T-helper 2 cell (primary cell): ENCODE measurements around the gene ZNF469.
"Not testable (repeated sequence)": the region's sequence is repeated elsewhere in the genome, so short reads cannot be mapped to it uniquely, and the experiment has no call there.

ENCODE experiments used
- DNase-seq, 5 experiments: peaks; one replicate each; pipeline versions ENCODE4 v3.0.0 to v3.0.0-alpha.2; 2012 to 2022

The ZNF469 gene

GRCh38 chr16:88393034-88393433 lies 10.3 kb downstream of the ZNF469 start:
- DNase-seq = no peak

DNA sequence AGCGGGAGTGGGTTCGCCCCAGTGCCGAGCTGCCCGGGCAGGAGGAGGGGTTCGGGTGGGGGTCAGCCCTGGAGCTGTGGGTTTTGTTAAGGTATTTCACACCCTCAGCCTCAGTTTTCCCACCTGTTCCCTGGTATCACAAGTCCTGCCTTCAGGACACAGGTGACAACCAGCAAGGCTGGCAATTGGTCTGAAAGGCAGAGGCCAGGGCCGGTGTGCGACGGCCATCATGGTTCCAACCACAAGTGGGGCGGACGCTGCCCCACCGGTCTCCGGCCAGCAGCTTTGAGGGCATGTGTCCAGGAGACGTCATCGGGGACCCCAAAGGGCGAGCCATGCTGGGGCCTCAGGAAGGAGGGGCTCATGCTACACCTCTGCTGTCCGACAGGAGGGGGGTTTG lies 10.8 kb downstream of the ZNF469 start:
- no peak for DNase-seq

DNA sequence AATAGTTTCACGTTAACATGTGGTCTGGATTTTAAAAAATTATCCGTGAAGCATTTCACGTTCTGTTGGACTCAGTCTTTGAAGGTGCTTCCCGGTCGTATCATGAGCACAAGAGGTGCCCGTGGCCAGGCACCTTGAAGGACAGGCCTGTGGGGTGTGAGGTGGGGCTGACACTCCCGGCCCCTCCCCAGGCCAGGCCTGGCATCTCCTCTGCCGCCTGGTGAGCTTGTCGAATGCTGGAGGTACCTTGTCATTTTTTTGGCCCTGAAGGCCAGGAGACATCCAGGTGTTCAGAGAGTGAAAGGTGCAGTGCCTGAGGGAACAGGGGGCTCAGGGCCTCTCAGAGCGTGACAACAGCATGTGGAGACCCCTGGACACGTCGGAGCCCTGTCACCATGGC lies 11.7 kb downstream of the ZNF469 start:
- DNase-seq = no peak

DNA sequence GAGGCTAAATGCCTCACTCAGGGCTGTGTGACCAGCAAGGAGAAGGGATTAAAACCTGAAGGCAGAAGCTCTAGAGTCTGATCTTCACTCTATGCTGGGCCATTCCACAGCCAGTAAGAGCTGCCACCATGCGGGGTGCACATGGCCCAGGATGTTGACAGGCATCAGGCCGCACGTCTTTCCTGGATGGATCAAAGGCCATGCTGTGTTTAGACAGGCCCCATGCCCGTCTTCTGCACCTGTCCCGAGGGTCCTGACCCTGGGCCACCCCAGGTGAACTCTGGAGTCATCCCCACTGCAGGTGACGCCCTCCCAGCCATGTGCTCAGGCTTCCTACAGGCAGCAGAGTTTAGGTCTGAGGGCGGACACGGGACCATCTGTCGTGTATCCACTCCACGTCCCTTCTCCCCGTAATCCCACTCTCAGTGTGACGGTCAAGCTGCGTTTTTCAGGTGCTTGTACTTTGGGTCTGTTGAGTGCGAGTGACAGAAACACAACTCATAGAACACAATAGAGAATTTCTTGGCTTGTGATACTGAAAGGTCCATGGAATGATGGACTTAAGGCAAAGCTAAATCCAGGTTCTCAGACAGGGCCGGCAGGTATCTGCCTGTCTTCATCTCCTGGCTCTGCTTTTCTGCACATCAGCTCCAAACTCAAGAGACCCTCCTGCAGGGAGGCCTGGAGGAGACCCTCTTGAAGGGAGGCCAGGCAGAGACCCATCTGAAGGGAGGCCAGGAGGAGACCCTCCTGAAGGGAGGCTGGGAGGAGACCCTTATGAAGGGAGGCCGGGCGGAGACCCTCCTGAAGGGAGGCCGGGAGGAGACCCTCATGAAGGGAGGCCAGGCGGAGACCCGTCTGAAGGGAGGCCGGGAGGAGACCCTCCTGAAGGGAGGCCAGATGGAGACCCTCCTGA lies 13.2 kb downstream of the ZNF469 start:
- DNase-seq = no peak

DNA sequence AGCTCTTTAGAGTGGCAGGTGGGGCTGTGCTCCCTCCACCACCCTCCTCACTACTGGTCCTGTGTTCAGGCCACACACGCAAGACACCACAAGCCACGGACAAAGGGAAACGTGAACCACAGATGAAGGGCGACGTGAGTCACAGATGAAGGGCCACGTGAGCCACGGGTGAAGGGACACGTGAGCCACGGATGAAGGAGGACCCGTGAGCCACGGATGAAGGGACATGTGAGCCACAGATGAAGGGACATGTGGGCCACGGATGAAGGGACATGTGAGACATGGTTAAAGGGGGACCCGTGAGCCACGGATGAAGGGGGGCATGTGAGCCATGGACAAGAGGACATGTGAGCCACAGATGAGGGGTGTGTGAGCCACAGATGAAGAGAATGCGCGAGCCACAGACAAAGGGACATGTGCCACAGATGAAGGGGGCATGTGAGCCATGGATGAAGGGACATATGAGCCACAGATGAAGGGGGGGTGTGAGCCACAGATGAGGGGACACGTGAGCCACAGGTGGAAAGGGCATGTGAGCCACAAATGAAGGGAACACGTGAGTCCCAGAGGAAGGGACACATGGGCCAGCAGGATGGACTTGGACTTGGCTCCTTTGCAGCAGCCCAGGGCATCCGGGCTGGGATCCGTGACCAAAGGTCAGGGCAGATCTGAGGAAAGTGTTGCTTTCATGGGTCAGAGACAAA lies 15.6 kb downstream of the ZNF469 start:
- no peak for DNase-seq

- DNase-seq = no peak
These were observed 16.1 kb downstream of the ZNF469 start for GRCh38 chr16:88398874-88399178.

GRCh38 chr16:88400186-88400585 lies 17.4 kb downstream of the ZNF469 start:
- no peak for DNase-seq

DNA sequence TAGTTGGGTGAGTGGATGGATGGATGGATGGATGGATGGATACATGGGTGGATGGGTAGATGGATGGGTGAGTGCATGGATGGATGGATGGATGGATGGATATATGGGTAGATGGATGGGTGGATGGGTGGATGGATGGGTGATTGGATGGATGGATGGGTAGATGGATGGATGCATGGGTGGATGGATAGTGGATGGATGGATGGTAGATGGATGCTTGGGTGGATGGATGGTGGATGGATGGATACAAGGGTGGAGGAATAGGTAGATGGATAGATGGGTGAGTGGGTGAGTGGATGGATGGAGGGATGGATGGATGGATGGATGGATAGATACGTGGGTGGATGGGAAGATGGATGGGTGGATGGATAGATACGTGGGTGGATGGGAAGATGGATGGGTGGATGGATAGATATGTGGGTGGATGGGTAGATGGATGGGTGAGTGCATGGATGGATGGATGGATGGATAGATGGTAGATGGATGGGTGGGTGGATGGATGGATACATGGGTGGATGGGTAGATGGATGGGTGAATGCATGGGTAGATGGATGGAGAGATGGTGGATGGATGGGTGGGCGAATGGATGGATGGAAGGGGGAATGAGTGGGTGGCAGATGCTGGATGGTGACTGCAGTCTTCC lies 19.0 kb downstream of the ZNF469 start:
- DNase-seq = no peak

- DNase-seq = no peak
These were observed 19.9 kb downstream of the ZNF469 start for GRCh38 chr16:88402551-88403240.

DNA sequence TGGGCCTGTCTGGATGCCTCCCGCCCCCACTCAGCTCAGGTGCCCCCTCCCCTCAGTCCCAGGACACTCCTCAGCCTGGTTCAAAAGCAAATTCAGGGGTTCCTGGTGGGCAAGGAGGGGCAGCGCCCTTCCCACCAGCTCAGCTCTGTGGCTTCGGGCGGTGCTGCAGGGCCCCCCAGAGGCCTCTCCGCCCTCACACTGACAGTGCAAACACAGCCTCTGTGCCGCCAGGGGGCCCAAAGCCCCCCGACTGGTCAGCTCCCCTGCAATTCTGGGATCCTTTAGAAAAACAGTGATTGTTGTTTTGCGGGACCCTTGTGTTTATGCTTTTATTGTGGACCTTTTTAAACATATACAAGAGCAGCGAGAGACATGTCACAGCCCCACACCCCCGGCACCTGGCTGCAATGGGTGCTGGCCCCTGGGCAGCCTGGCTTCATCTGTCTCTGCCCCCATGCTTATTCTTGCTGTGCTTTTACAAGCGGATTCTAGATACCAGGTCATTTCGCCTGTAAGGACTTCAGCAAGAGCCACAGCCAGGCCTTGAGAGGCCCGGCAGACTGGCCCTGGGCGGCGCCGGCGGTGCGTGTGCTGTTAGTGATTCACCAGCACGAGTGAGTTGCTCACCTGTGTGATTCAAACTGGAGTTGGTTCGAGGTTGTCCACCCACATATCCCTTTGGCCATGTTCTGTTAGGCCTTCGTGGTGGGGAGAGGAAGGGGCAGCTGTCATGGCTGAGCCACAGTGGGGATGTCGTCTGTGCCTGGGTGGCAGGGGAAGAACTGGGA lies 21.2 kb downstream of the ZNF469 start:
- no peak for DNase-seq

GRCh38 chr16:88404769-88405168 lies 22.0 kb downstream of the ZNF469 start:
- DNase-seq = no peak

DNA sequence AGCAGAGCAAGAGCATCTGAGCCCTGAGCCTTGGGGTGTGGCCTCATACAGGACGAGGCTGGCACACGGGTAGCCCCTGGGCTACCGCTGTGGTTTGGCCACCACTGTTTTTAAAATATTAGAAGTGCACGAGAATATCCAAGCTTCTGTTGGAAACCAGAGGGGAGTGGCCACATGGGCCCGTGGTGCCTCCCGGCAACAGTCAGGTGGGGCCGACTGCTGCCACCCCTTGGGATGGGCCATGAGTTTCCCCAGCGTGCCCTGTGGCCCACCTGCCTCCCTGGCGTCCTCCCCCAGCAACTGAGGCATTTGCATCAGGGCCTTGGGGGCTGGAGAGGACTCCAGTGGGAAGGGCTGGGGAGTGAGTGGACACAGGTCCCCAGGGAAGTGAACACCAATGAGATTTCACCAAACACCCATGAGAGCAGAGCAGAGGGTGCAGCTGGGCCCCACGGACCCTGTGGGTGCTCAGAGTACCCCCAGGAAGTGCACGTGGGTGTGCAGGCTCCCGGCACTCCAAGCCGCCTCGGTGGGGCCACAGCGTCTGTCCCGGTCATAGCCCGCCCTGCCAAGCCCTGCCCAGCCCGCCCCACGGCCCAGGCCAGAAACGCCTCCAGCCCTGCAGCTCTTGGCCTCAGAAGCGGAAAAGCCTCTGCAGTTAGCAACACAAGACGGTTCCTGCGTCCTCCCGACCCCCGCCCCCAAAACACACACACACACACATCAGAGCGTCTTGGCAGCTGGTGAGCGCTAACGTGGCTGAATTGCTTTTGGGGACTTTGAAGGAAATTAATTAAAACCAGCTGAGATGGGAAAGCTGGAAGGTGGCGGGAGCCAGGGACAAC lies 22.7 kb downstream of the ZNF469 start:
- DNase-seq = no peak

- no peak for DNase-seq
These were observed 23.6 kb downstream of the ZNF469 start for GRCh38 chr16:88406096-88407041.

DNA sequence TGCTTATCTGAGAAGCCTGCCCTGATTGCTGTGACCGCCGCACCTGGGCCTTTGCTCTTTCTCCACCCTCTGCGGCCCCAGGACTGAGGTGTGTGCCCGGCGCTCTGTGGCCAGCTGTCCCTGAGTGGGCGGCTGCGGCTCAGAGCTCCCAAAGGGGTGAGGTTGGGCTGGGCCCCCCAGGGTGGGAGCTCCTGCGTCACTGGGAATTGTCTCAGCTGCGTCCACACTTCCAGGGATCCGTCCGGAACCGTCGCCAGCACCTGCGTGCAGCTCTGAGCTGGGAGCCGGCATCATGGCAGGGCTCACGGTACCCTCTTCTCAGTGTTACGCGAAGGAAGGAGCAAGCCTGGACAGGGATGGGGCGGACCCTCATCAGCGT lies 24.3 kb downstream of the ZNF469 start:
- DNase-seq = no peak

DNA sequence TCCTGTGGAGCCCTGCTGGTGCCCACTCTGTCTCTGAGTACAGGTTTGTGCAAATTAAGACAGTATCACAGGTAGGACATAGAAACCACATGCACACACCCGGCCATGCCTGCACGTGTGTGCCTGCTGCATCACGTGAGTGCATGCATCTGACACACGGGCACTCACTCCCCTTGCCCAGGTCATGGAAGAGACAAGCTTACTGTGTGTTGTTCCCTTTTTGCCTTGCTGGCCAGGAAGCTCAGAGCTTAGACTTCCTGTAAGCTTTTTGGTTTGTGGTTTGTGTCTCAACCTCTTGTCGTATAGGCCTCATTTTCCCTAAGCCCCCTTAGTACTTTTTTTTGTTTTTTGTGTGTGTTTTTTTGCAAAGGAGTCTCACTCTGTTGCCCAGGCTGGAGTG lies 25.0 kb downstream of the ZNF469 start:
- DNase-seq = no peak

DNA sequence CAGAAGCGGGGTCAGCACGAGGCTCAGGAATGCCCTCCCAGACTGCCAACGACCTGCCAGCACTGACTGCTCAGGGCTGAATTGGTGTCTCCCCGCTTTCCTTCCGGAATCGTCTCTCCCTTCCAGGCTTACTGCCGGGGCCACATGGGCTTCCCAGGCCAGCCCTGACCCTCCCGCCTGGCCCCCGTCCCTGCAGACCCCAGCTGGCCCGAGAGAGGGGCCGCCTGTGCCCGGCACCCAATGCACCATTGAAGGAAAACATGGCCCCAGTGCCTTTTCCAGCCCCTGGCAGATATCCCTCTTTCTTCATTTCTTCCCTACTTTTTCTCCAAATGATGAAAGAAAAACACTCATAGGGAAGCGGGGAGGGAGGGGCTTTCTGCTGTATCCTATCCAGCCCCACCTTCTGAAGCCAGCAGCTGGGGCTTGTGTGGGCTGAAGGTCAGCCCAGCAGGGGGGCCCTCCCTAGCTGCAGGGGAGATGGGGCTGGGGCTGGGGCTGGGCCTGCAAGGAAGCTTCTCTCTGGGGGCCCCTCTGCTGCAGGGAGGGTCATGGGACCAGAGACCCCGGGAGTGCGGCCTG lies 25.9 kb downstream of the ZNF469 start:
- no peak for DNase-seq

DNA sequence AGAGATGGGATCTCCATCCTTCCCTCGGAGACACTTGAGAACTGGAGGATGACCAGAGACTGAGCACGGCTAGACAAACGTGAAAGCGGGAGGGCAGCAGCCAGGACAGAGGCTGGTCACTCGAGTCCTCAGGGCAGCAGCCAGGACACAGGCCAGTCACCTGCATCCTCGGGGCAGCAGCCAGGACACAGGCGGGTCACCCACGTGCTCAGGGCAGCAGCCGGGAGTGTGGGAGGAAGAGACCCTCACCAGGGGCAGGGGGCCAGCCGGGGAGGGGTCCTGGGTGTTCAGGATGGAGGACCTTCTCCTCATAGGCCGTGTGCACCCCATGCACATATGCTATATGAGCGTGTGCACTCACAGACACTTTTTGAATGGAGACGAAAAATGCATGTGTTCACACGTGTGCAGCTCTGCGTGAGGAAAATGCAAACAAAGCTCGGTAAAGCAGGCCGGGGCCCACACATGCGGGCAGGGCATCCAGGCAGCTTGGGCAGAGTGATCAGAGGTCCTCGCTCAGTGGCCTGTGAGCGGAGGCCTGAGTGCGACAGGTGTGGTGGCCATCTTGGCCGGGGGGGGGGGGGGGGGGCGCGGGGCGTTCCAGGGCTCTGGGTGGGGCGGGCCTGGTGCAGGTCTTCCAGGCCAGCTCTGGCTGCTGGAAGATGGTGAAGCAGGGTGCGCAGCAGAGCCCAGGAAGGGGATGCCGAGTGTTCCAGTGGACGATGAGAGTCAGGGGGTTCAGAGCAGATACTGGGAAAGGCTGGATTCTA lies 26.7 kb downstream of the ZNF469 start:
- no peak for DNase-seq

DNA sequence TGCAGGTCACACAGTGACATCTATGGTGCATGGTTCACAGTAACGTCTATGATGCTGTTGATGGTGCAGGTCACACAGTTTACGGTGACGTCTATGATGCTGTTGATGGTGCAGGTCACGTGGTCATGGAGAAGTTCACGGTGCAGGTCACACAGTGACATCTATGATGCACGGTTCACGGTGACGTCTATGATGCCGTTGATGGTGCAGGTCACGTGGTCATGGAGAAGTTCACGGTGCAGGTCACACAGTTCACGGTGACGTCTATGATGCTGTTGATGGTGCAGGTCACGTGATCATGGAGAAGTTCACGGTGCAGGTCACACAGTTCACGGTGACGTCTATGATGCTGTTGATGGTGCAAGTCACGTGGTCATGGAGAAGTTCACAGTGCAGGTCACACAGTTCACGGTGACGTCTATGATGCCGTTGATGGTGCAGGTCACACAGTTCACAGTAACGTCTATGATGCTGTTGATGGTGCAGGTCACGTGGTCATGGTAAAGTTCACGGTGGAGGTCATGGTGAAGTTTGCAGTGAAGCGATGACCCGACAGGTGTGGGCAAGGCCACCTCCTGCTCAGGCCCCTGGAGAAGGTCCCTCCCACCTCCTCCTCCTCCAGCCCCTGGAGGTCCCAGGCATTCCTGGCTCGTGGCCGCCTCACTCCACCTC lies 27.7 kb downstream of the ZNF469 start:
- DNase-seq = not testable (repeated sequence)
